Mesothelial cell of epicardium (in vitro differentiated cells): Measurements from ENCODE around the gene C19orf53. TPM values are rescaled to one million over a fixed set of nuclear protein-coding genes. Genes with fewer than 3 reads are reported as not detected.
"Not testable (repeated sequence)": the region's sequence is repeated elsewhere in the genome, so short reads cannot be mapped to it uniquely, and the experiment has no call there.

Source experiments
- DNase-seq, 2 experiments: peaks; one replicate each; pipeline ENCODE4 v3.0.0; 2021; ENCODE audit warnings: low spot score in 2 of 2; ENCODE audit not compliant: unreplicated experiment in 2 of 2
- H3K27ac Mint-ChIP-seq: 2 replicates; pipeline ENCODE4 v1.8.0; 2021; ENCODE audit warnings: mixed read lengths
- H3K27me3 Mint-ChIP-seq: 2 replicates; pipeline ENCODE4 v1.8.0; 2021; ENCODE audit warnings: low read depth, mixed read lengths
- H3K36me3 Mint-ChIP-seq: 2 replicates; pipeline ENCODE4 v1.8.0; 2021; ENCODE audit warnings: mixed read lengths
- H3K4me1 Mint-ChIP-seq: 2 replicates; pipeline ENCODE4 v1.8.0; 2021; ENCODE audit warnings: mixed read lengths
- H3K4me3 Mint-ChIP-seq: 2 replicates; pipeline ENCODE4 v1.8.0; 2021; ENCODE audit warnings: mild to moderate bottlenecking, moderate library complexity, mixed read lengths
- H3K9me3 Mint-ChIP-seq: 2 replicates; pipeline ENCODE4 v1.8.0; 2021; ENCODE audit warnings: mixed read lengths
- total RNA-seq: library from RNA; stranded (reverse); gene quantifications from 3 replicates; pipeline ENCODE4 v1.2.1, GENCODE V29; 2021
- TF ChIP-seq, protein P1 (sequence below): fragments of 200-600 bp; sonication (generic); IDR thresholded peaks from one replicate; pipeline ENCODE4 v1.5.0; 2021; ENCODE audit warnings: antibody characterized with exemption; ENCODE audit not compliant: unreplicated experiment

Gene C19orf53
- total RNA-seq, 1 donor from 2014 or later, result 68.9 TPM

DNA sequence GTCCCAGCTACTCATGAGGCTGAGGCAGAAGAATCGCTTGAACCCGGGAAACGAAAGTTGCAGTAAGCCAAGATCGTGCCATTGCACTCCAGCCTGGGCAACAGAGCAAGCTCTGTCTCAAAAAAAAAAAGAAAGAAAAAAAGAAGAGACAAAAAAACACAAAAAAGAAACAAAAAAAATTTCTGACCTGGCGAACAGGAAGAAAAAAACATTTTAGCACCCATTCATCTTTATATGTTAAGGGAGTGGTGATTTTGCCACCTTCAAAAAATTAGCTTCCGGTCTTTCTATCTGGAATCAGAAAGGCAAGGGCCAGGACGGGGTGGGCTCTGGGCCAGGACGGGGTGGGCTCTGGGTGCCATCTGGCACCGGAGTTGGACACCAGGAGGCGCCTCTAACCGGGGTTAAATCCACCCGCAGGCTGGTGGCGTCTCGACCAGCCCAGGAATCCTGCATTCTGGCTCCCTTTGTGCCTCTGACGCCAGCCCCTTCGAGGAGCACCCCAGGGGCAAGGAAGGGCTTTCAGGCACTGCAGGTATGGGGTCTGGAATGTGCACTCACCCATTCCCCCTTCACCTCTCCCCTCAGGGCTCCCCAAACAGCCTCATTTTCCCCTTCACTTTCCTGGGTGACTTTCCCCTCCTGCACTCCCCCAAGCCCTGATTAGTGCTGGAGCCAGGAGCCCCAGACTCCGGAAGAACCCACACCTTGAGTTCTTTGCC is 10.6 kb downstream of the C19orf53 start:
- Mint-ChIP-seq H3K4me3 (no peak overlapping the region), H3K4me1 (peaks cover 16% of the 10 kb centered on the region)

DNA sequence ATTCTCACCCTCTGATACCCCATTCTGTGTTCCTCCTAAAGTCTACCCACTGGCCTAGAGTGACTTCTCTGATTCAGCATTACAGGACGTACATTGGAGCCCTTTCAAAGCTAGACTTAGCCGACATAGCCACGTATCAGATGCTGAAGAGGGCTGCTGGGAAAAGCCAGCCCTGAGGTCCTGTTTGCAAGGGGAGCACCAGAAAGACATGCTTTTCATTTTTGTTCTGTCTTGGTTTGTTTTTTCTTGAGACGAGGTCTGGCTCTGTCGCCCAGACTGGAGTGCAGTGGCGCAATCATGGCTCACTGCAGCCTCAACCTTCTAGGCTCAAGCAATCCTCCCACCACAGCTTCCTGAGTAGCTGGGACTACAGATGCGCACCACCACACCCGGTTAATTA is 14.7 kb downstream of the C19orf53 start:
- no peaks in the 10 kb centered on the region for H3K9me3 Mint-ChIP-seq
- H3K4me1 Mint-ChIP-seq, result peaks cover 14% of the 10 kb centered on the region
- no peak overlapping the region for H3K27ac Mint-ChIP-seq
- TF ChIP-seq, protein P1, sequence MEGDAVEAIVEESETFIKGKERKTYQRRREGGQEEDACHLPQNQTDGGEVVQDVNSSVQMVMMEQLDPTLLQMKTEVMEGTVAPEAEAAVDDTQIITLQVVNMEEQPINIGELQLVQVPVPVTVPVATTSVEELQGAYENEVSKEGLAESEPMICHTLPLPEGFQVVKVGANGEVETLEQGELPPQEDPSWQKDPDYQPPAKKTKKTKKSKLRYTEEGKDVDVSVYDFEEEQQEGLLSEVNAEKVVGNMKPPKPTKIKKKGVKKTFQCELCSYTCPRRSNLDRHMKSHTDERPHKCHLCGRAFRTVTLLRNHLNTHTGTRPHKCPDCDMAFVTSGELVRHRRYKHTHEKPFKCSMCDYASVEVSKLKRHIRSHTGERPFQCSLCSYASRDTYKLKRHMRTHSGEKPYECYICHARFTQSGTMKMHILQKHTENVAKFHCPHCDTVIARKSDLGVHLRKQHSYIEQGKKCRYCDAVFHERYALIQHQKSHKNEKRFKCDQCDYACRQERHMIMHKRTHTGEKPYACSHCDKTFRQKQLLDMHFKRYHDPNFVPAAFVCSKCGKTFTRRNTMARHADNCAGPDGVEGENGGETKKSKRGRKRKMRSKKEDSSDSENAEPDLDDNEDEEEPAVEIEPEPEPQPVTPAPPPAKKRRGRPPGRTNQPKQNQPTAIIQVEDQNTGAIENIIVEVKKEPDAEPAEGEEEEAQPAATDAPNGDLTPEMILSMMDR, result no peak
- H3K27me3 Mint-ChIP-seq, result no peaks in the 10 kb centered on the region
- H3K4me3 Mint-ChIP-seq, result no peak overlapping the region
- no peak for DNase-seq
- H3K36me3 Mint-ChIP-seq, result no peaks in the 10 kb centered on the region

More for the DNA sequence above, 10.6 kb downstream of the C19orf53 start:
- Mint-ChIP-seq H3K36me3 (no peaks in the 10 kb centered on the region), H3K27ac (peak overlapping the region; percentile 76), H3K9me3 (no peaks in the 10 kb centered on the region), H3K27me3 (no peaks in the 10 kb centered on the region)
- peak in 1 of 2 experiments; percentile 67 for DNase-seq
- TF ChIP-seq, protein P1, result no peak

DNA sequence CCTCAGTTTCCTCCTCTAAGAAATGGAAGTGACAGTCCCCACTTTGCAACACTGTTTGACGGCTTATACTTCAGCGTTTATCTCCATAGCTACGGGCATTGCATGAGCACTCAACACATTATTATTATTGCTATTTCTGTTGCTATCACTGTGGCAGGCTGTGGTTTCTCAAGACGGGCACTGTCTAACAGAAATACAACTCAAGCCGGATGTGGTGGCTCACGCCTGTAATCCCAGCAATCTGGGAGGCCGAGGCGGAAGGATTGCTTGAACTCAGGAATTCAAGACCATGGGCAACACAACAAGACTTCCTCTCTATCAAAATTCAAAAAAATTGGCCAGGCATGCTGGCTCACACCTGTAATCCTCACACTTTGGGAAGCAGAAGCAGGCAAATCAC is 16.1 kb downstream of the C19orf53 start:
- Mint-ChIP-seq H3K36me3 (no peaks in the 10 kb centered on the region), H3K9me3 (no peaks in the 10 kb centered on the region), H3K27me3 (no peaks in the 10 kb centered on the region), H3K4me3 (no peak overlapping the region), H3K4me1 (peaks cover 14% of the 10 kb centered on the region), H3K27ac (peak overlapping the region; percentile 12)
- TF ChIP-seq, protein P1, result no peak
- no peak for DNase-seq

DNA sequence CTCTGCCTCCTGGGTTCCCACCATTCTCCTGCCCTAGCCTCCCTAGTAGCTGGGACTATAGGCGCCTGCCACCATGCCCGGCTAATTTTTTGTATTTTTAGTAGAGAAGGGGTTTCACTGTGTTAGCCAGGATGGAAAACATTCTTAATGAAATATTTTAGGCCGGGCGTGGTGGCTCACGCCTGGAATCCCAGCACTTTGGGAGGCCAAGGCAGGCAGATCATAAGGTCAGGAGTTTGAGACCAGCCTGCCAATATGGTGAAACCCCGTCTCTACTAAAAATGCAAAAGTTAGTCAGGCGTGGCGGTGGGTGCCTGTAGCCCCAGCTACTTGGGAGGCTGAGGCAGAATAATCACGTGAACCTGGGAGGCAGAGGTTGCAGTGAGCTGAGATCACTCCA is 19.1 kb downstream of the C19orf53 start:
- H3K27ac Mint-ChIP-seq, result not testable (repeated sequence)

DNA sequence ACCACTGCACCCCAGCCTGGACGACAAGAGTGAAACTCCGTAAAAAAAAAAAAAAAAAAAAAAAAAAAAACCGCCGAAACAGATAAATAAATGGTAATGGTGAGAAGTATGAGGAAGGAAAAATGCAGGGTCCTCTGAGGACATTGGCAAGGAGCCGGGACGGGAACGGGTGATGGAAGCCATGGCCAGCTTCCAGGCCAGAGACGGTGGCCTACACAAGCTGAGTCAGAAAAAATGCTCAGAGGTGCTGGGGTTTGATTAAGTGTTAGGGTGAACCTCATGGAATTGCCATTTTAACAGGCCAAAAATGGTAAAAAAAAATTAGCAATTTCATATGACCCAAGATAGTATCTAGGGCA is 20.1 kb downstream of the C19orf53 start:
- TF ChIP-seq, protein P1, result no peak
- Mint-ChIP-seq H3K36me3 (no peaks in the 10 kb centered on the region), H3K27me3 (no peaks in the 10 kb centered on the region), H3K27ac (peak overlapping the region; percentile 100), H3K9me3 (no peaks in the 10 kb centered on the region), H3K4me1 (peaks cover 24% of the 10 kb centered on the region), H3K4me3 (peak overlapping the region; percentile 99)
- peak in 1 of 2 experiments; percentile 52 for DNase-seq

More for the DNA sequence above, 19.1 kb downstream of the C19orf53 start:
- peaks cover 24% of the 10 kb centered on the region for H3K4me1 Mint-ChIP-seq
- H3K27me3 Mint-ChIP-seq, H3K9me3 Mint-ChIP-seq, H3K4me3 Mint-ChIP-seq, DNase-seq, H3K36me3 Mint-ChIP-seq: not testable (repeated sequence)

DNA sequence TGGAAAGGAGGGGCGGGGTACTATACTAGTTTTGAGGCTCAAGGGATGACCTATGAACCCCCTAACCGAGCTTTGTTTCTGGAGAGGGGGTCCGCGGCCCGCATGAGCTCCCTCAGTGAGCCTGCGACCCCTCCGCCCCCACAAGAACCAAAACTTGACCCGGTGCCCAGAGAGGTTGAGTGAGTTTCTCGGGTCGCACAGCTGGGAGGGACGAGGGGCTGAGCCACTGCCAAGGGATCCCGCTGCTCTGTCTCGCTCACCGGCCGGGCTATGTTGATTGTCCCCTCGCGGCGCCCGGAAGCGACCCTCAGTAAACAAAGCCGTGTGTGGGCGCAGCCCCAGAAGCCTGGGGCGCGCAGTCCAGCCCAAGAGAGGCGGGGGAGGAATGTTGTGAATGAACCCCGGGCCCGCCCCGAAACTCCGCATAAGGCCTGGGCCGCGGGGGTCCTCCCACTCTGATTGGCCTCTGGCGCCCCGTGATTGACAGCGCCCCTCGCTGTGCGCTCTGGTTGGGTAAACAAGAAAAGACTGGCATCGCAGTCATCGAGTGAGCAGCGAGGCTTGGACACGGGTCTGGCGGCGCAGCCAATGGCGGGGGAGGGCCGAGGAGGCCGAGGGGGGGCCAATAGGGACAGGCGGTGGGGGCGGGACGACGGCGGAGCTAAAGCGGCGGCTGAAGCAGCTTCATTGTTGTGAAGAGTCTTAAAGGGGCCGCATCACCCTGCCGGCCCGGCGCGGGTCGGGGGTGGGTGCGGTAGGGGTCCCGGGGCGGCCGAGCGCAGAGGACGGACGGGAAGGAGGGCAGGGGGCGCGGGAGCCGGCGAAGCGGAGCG is 20.7 kb downstream of the C19orf53 start, which contains the start of gene ZSWIM4:
Gene ZSWIM4, plus strand, starts transcription at position 687 of the 833 bp plus-strand sequence. CDS start 206 bp downstream, outside the sequence.
- DNase-seq, result peak; percentile 97
- Mint-ChIP-seq H3K36me3 (peaks cover 3% of the 10 kb centered on the region), H3K4me3 (peak within 1 kb of the TSS; percentile 99), H3K27me3 (no peaks in the 10 kb centered on the region), H3K27ac (peak within 1 kb of the TSS; percentile 100), H3K4me1 (peaks cover 24% of the 10 kb centered on the region), H3K9me3 (no peaks in the 10 kb centered on the region)
- TF ChIP-seq, protein P1, result no peak
